K562 (cell line): ENCODE data around the gene HNRNPU. TPM values are rescaled to one million over a fixed set of nuclear protein-coding genes. Genes with fewer than 3 reads are reported as not detected.

Source experiments
- ADNP ChIP-seq: fragments of 200-800 bp; sonication (Bioruptor generic); IDR thresholded peaks from 2 replicates; pipeline ENCODE4 v1.6.1; 2016; ENCODE audit warnings: missing genetic modification characterization, missing compliant biosample characterization
- BDP1 ChIP-seq: IDR thresholded peaks from 3 replicates; pipeline ENCODE4 v1.6.1; 2011; ENCODE audit not compliant: insufficient read length, insufficient read depth
- CBX2 ChIP-seq: fragments of 200-600 bp; sonication (generic); IDR thresholded peaks from one replicate; pipeline ENCODE4 v1.6.1; 2012; ENCODE audit warnings: mild to moderate bottlenecking, low read length, inconsistent platforms; ENCODE audit not compliant: insufficient read depth, poor library complexity, severe bottlenecking
- CBX5 ChIP-seq: IDR thresholded peaks from 2 replicates; pipeline ENCODE4 v1.6.1; 2014; ENCODE audit warnings: low read depth, borderline replicate concordance
- CBX8 ChIP-seq: fragments of 200-600 bp; sonication (generic); IDR thresholded peaks from 2 replicates; pipeline ENCODE4 v1.6.1; 2012; ENCODE audit warnings: borderline replicate concordance, mixed run types, low read depth, mild to moderate bottlenecking, moderate library complexity, mixed read lengths, low read length, control low read depth, inconsistent platforms; ENCODE audit not compliant: poor library complexity, severe bottlenecking; ENCODE audit errors: extremely low read depth
- CREB3 ChIP-seq: fragments of 450-650 bp; conservative IDR thresholded peaks from 2 replicates; pipeline ENCODE4 v1.6.1; 2016; ENCODE audit warnings: missing genetic modification characterization, low read depth, mild to moderate bottlenecking, missing compliant biosample characterization, moderate library complexity
- CREB3L1 ChIP-seq: fragments of 450-650 bp; IDR thresholded peaks from 2 replicates; pipeline ENCODE4 v1.6.1; 2014; ENCODE audit warnings: low read depth, mild to moderate bottlenecking, moderate library complexity, borderline replicate concordance
- ELF2 ChIP-seq: fragments of 250-450 bp; sonication (Bioruptor Pico); IDR thresholded peaks from 2 replicates; pipeline ENCODE4 v1.5.0; 2021; ENCODE audit warnings: mild to moderate bottlenecking
- KLF1 ChIP-seq: fragments of 450-650 bp; IDR thresholded peaks from 2 replicates; pipeline ENCODE4 v1.6.1; 2016; ENCODE audit warnings: missing genetic modification characterization, missing compliant biosample characterization
- MLLT1 ChIP-seq, 2 experiments: fragments of 450-650 bp; IDR thresholded peaks; 2 replicates each; pipeline ENCODE4 v1.6.1; 2016
- MTA1 ChIP-seq: fragments of 450-650 bp; IDR thresholded peaks from 2 replicates; pipeline ENCODE4 v1.6.1; 2017; ENCODE audit warnings: borderline replicate concordance
- NR4A1 ChIP-seq, 2 experiments: fragments of 250-450 bp in 1 of 2; fragments of 450-650 bp in 1 of 2; sonication (Bioruptor Pico) in 1 of 2; IDR thresholded peaks; 2 replicates each; pipeline versions ENCODE4 v1.4.0 to v1.6.1; 2016 to 2020; ENCODE audit warnings: mild to moderate bottlenecking in 2 of 2, missing compliant biosample characterization in 1 of 2, missing genetic modification characterization in 1 of 2, moderate library complexity in 1 of 2
- PHF20 ChIP-seq: fragments of 450-650 bp; IDR thresholded peaks from 2 replicates; pipeline ENCODE4 v1.6.1; 2018; ENCODE audit not compliant: partially characterized antibody
- PRMT5 ChIP-seq: sonication (generic); formaldehyde crosslinking; IDR thresholded peaks from 2 replicates; pipeline ENCODE4 v1.5.0; 2020; ENCODE audit warnings: missing genetic modification reagents
- RCOR1 ChIP-seq, 2 experiments: IDR thresholded peaks; 2 replicates each; pipeline ENCODE4 v1.6.1; 2012; ENCODE audit warnings: low read depth in 2 of 2, low read length in 2 of 2, borderline replicate concordance in 1 of 2, improper control_type of control experiment in 1 of 2
- SNIP1 ChIP-seq: fragments of 450-650 bp; IDR thresholded peaks from 2 replicates; pipeline ENCODE4 v1.7.1; 2017; ENCODE audit warnings: low read depth, mild to moderate bottlenecking
- SP1 ChIP-seq: sonication (generic); formaldehyde crosslinking; IDR thresholded peaks from 2 replicates; pipeline ENCODE4 v1.8.1; 2022; ENCODE audit warnings: mild to moderate bottlenecking, missing genetic modification reagents
- SRSF3 ChIP-seq: fragments of 200-400 bp; formaldehyde crosslinking; IDR thresholded peaks from 2 replicates; pipeline ENCODE4 v1.6.1; 2016; ENCODE audit warnings: mild to moderate bottlenecking, low read length, moderate library complexity; ENCODE audit not compliant: insufficient read depth
- TEAD1 ChIP-seq, 2 experiments: fragments of 450-650 bp in 1 of 2; sonication (generic) in 1 of 2; formaldehyde crosslinking; IDR thresholded peaks; 2 replicates each; pipeline versions ENCODE4 v1.4.0 to v1.8.0; 2020 to 2022; ENCODE audit warnings: mild to moderate bottlenecking in 2 of 2, missing genetic modification reagents in 1 of 2
- XRCC3 ChIP-seq: fragments of 450-650 bp; IDR thresholded peaks from 2 replicates; pipeline ENCODE4 v1.6.1; 2017; ENCODE audit warnings: mild to moderate bottlenecking, moderate library complexity
- ZBTB1 ChIP-seq: sonication (generic); formaldehyde crosslinking; IDR thresholded peaks from 2 replicates; pipeline ENCODE4 v1.8.1; 2023; ENCODE audit warnings: missing genetic modification reagents, low read depth, mild to moderate bottlenecking, borderline replicate concordance
- ZNF121 ChIP-seq: sonication (generic); formaldehyde crosslinking; conservative IDR thresholded peaks from 2 replicates; pipeline ENCODE4 v1.8.0; 2022; ENCODE audit warnings: missing genetic modification reagents
- ZNF354B ChIP-seq: fragments of 250-450 bp; sonication (Bioruptor Pico); IDR thresholded peaks from 2 replicates; pipeline ENCODE4 v1.4.0; 2020
- polyA plus RNA-seq, 8 experiments: library from polyadenylated mRNA; depleted of rRNA in 4 of 8; stranded (reverse) in 5 of 8; unstranded in 3 of 8; fragments of >200 nt; fragmentation: Nextera tagmentation in 2 of 8; fragmentation: Illumina TruSeq in 1 of 8; extraction: Ambion mirVana in 2 of 8; extraction: Trizol in 1 of 8; gene quantifications; 2 replicates each; pipeline versions ENCODE4 v1.2.1 to v1.2.3, GENCODE V29; 2011 to 2014; ENCODE audit warnings: inconsistent platforms in 1 of 8, missing spikeins in 1 of 8
- total RNA-seq, 7 experiments: library from RNA; depleted of rRNA in 6 of 7; stranded (reverse); fragments of >200 nt in 6 of 7; fragmentation: Illumina TruSeq in 2 of 7; extraction: Trizol in 2 of 7; gene quantifications; 2 replicates each; pipeline versions ENCODE4 v1.2.1 to v1.2.3, GENCODE V29; 2011 to 2021; ENCODE audit warnings: low replicate concordance in 1 of 7

HNRNPU gene
- total and polyA plus RNA-seq, 9 of the 15 experiments (the other 6 are each of a cell fraction or from before 2014, with no cell fraction given): 159 to 777 (median 577) TPM

GRCh38 chr1:244835276-244836134 lies 28.8 kb downstream of the HNRNPU start, which contains the start of gene COX20 (continued):
- TF ChIP-seq CREB3 (tag): no peak
- no peak for TF ChIP-seq SRSF3
- TF ChIP-seq ZNF121: peak; percentile 69
- TF ChIP-seq ZNF354B (CRISPR knock-in tag): peak; percentile 23; the same call in 1 of the 2 replicates
- 0 out of 4 replicates have a peak, but pooled peaks of 1 of the 2 experiments have one; percentile 2 for TF ChIP-seq RCOR1 (IDR thresholded peaks at IDR 0.05; ENCODE audit: borderline replicate concordance in 1 of 2, low read depth in 2 of 2, low read length in 2 of 2)
- no peak for TF ChIP-seq PHF20
- peak in 1 of 2 experiments; percentile 17; a peak in 1 of 4 replicates for TF ChIP-seq MLLT1 (IDR thresholded peaks at IDR 0.05)
- TF ChIP-seq TEAD1 (CRISPR knock-in tag; IDR thresholded peaks at IDR 0.05): peak in 1 of 2 experiments; percentile 89; a peak in 3 of 4 replicates
- no peak for TF ChIP-seq BDP1
- TF ChIP-seq SNIP1: no peak
- no peak for TF ChIP-seq ADNP (tag)
- no peak for TF ChIP-seq CBX2
- TF ChIP-seq CBX5: no peak
- no peak for TF ChIP-seq XRCC3
- TF ChIP-seq ELF2: peak; percentile 64; the same call in 1 of the 2 replicates
- peak; percentile 34 for TF ChIP-seq NR4A1 (CRISPR knock-in tag; IDR thresholded peaks at IDR 0.05)
- no peak for TF ChIP-seq NR4A1 (tag; IDR thresholded peaks at IDR 0.05)
- no peak; the same call in 1 of the 2 replicates for TF ChIP-seq ZBTB1 (CRISPR knock-in tag)
- TF ChIP-seq KLF1 (tag): peak; percentile 71; the same call in 1 of the 2 replicates
- no peak for TF ChIP-seq PRMT5 (CRISPR knock-in tag)
- TF ChIP-seq SP1 (CRISPR knock-in tag): peak; percentile 65
- no peak for TF ChIP-seq MTA1
- no peak for TF ChIP-seq CBX8
- TF ChIP-seq CREB3L1: no peak
